Stimulated activated CD4-positive, alpha-beta T cell treated with anti-CD3 and anti-CD28 coated beads, Interleukin-12 subunit alpha, Interleukin-12 subunit beta, amount 100 ng/mL, for 24 hours (primary cell): ENCODE results near the gene SCAMP5.
A peak's percentile ranks its signal among the peaks of the same experiment; 100 is the strongest.

ENCODE experiments used
- DNase-seq, 2 experiments: peaks; one replicate each; pipeline ENCODE4 v3.0.0-alpha.2; 2020; ENCODE audit warnings: low read depth in 2 of 2

SCAMP5 gene

GRCh38 chr15:75023181-75023871 is 28.0 kb downstream of the SCAMP5 start, which contains the start of gene PPCDC:
Gene PPCDC, plus strand, starts transcription at chr15:75023590. Its CDS starts 4,729 bp downstream, at chr15:75028319.
- peak; percentile 91 to 94 for DNase-seq

GRCh38 chr15:75023872-75024636 is 28.7 kb downstream of the SCAMP5 start:
- no peak for DNase-seq

DNA sequence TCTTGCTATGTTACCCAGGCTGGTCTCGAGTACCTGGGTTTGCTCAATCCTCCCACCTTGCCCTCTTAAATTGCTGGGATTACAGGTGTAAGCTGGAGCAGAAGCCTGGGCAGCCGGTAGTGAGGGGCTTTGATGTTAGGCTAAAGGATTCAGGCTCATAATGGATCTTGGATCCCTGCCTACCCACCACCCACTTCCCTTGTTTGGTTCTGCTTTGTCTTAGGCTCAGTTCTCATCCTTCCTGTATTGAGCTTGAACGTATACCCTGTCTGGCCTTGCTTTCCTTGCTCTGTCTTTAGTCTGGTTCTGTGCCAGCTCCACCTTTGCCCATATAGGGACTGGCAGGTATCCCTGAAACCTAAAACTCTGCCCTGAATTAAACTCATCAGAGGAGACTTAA is 29.7 kb downstream of the SCAMP5 start:
- DNase-seq, result no peak

- DNase-seq, result no peak
These were observed 30.3 kb downstream of the SCAMP5 start for GRCh38 chr15:75025548-75026260.

GRCh38 chr15:75027551-75027950 is 32.2 kb downstream of the SCAMP5 start:
- DNase-seq, result no peak

DNA sequence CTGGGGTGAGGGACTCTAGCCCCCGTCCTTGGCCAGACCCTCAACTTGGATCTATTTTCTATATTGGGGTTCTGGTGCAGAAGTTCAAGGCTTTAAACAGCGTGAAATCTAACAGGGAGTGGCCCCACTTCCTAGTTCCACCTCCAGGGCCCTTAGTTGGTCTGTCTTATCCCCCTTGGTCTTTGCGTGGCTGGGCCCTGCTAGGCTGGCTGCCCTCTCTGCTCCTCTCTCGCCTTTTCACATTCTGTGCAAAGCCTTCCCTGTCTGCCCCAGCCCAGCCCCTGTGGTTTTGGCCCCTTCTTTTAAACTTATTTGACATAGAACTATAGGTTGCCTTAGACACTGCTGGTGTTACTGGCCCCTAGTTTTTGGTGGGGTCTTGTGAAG is 33.6 kb downstream of the SCAMP5 start:
- DNase-seq, result no peak

DNA sequence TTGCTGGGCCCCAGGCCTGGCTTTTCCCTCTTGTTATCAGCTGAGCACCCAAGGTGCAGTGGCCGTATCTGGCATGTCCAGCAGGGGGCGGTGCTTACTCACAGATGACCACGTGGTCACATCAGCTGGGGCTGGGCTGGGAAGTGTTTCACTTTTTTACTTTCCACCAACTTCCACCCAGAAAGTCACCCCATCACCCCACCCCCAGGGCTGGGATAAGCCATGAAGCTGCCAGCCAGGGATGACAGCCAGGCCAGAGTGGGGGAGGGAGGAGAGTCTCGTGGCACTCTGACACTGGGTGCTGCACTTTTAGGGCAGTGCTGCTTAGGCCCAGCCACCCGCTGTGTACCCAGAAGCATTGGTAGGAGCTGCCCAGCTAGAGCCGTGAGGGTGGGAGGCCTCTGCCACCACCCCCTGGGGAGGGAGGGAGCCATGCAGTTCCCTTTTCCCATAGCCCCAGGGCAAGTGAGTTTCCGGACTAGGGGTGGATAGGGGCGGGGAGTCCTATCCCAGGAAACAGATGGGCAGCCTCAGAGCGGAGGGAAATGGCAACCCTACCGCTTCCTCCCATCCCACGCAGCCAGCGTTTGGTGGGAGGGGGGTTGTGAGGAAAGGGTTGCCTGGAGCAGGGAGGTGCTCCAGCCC is 34.1 kb downstream of the SCAMP5 start:
- peak; percentile 70 to 89 for DNase-seq

- no peak for DNase-seq
These were observed 34.7 kb downstream of the SCAMP5 start for GRCh38 chr15:75030023-75030413.

DNA sequence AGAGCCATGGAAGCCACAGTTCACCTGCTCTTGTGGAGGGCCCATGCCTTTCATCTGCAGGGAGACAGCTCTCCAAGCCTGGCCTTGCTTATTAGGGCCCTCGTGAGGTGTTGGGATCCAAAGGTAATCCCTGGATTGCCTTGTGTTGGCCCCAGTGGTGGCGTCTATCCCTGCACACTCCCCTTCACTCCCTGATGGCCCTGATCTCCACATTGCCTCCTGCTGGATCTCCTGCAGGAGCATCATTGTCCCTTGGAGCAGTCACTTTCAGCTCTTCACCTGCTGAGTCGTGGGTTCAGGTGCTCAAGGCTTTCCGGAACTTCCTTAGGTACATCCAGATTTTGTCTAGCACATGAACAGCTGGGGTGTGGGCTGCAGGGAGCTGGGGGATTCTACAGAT is 35.1 kb downstream of the SCAMP5 start:
- DNase-seq, result no peak

- DNase-seq, result no peak
These were observed 36.5 kb downstream of the SCAMP5 start for GRCh38 chr15:75031848-75032247.

DNA sequence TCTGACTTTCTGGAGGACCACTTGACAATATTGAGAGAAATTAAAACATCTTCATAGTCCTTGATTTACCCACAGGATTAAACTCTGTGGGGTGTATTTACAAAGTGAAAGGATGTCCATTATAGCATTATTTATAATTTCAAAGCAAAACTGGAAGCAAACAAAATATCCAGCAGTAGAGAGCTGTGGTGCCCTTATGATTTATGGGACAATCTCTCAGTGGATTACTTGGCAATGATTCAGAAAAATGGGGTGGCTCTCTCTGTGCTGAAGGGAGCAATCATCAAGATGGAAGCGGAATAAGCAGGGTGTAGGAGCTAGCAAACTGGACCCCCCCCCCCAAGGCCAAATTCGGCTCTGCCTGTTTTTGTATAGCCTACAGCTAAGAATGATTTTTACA is 37.0 kb downstream of the SCAMP5 start:
- no peak for DNase-seq

- no peak for DNase-seq
These were observed 38.4 kb downstream of the SCAMP5 start for GRCh38 chr15:75033809-75034208.

DNA sequence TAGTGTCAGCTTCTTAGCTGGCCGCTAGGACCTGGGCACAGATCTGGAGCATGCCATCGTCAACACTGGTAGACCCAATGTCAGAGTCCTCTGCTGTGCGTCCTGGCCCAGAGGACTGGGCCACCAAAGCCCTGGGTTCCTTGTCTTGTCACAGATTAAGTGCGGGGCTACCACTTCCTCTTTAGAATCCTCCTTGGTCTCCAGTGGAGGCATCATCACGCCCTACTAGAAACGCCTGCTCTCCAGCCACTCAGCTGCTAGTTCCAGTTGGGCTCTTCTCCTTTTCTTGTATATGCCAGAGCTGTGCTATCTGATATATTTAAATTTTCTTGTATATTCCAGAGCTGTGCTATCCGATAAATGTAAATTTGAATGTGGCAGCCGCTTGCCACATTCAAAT is 39.3 kb downstream of the SCAMP5 start:
- DNase-seq, result no peak

DNA sequence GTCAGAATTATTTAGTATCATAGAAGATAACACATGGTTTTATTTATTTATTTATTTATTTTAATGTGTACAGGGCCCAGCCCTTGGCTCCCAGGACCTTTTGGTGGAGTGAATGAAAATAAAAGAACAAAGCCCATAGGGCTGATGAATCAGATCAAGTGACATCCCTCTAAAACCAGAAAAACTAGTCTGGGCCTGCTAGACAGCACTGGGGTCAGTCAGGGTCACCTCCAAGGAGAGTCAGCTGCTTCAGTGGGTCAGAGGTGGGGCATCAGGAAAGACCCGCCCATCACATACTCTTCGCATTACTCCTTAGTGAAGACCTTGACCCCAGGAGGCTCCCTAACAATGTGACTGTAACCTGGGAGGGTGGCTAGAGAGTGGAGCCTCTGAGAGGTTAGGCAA is 40.9 kb downstream of the SCAMP5 start:
- no peak for DNase-seq

- no peak for DNase-seq
These were observed 42.3 kb downstream of the SCAMP5 start for GRCh38 chr15:75037685-75038084.

DNA sequence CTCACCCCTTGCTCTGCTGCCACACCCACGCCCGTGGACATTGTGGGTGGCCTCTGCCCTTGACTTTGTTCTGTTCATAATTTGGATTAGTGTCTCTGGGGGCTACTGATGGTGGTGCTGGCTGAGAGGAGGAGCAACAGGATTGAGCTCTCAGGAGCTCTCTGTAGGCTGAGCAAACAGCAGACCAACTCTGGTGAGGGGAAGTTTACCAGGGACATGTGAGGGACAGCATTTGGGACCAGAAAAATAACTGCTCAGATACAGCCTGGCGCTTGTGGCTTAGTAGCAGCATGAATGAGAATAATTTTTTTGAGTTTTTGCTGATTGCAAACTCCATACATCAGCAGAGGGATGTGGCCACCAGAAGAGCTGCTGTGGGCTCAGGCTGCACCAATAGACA is 42.9 kb downstream of the SCAMP5 start:
- no peak for DNase-seq

DNA sequence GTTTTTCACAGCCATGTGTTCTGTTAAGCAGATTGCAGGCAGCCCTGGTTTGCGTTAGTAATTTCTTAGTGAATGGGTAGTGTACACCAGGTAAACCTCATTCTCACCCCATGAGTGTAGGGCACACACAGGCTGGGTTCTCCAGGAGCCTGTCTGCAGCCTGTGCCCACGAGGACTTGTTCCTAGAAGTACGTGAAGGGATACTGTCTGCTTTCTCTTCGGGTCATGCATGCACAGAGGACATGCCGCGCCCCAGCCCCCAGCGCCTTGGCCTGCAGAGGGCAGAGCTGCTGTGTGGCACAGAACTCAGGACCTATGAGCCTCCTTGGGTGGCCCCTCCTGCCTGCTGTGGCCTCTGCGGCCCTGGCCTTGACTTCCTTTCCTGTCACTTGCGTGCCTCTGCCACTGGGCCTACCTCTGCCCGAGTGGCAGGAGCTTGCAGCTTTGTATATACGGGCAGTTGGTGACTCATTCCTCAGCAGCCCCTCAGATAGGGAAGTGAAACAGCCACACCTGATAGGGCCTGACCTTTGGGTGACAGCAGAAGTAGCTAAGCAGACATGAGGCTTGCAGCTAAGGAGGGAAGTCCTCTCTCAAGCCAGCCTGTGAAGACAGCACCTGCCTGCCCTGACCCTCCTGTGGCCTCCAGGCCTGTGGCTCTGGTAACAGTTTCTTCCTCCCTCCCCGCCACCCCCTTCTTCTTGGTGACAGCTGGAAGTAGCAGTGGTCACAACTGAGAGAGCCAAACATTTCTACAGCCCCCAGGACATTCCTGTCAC is 47.6 kb downstream of the SCAMP5 start:
- peak in 1 of 2 experiments; percentile 28 for DNase-seq

DNA sequence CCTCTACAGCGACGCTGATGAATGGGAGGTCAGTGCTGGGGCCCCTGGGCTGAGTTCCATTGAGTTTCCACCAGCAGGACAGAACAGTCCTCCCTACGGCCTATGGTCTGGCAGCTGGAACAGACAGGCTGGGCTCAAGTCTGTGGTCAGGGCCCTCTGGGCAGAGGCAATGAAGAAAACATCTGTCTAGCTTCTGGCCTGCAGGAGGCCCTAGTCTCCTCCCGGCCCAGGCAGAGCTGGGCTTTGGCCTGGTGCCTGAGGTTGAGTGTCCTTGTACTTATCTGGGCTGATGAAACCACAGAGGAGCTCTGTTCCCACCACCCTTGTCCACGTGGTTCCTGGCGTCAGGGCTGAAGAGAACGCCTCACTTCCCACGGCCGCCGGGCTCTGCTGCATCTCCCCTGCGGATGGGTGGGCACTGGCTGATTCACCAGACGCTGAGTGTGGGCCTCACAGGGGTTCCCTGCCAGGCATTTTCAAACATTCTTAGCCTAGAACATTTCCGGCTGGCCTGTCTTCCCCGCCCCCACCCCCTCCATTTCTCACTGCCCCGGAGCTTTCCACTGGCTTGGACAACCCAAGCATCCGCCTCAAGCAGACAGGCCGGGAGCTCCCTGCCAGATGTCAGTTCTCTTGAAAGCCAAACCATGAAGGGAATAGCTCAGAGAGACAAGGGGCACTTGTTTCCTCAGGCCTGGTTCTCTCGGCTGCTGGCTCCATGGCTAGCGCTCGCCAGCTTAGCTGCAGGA is 48.3 kb downstream of the SCAMP5 start:
- no peak for DNase-seq

DNA sequence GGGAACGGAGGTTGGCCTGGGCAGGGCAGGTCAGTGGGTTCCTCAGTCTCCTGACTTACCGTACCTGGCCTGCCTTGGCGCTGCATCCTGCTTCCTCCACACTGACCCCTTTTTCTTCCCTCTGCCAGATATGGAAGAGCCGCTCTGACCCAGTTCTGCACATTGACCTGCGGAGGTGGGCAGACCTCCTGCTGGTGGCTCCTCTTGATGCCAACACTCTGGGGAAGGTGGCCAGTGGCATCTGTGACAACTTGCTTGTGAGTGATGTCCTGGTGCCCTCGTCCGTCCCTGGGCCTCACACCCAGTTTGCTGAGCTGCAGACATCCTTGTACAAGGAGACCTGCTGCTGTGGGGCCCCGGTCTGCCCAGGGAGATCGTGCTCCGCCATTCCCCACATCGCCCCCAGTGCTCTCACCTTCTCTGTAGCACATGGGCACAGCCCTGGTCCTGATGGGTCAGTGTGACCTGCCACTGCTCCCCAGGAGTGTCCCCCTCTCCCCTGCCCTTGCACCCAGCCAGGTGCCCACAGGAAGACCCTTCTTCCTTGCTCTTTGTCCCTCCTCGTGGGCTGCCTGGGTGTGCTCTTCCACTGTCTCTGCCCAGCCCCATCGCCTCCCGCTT is 49.0 kb downstream of the SCAMP5 start:
- no peak for DNase-seq

DNA sequence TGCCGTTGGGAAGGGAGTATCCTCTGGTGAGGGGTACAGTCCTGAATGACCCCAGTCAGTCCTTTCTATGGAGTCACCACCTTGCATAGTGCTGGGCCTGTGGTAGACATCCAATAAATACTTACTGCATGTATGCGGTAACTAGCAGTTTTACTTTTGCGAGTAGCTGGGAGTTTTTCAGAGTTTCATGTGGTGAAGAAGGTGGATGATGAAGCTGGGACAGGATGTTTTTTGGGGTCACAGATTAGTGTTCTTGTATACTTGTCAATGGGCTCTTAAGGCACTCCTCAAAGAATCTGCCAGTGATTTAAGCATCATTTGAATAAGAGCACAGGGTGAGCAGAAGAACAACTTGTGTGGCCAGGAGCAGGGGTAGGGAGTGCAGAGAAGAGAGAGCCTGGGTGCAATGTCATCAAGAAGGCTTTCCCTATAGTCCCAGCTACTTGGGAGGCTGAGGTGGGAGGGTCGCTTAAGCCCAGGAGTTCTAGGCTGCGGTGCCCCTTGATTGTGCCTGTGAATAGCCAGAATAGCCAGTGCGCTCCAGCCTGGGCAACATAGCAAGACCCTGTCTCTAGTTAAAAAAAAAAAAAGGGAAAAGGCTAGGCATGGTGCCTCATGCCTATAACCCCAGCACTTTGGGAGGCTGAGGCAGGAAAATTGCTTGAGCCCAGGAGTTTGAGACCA is 50.1 kb downstream of the SCAMP5 start:
- DNase-seq, result no peak
